CD14-positive monocyte (primary cell): Measurements from ENCODE around the gene NARF. TPM values are rescaled to one million over a fixed set of nuclear protein-coding genes. Genes with fewer than 3 reads are reported as not detected.
"Not testable (repeated sequence)": the region's sequence is repeated elsewhere in the genome, so short reads cannot be mapped to it uniquely, and the experiment has no call there.

Experiments
- DNase-seq, 3 donors: peaks; one replicate each; pipeline ENCODE4 v3.0.0-alpha.2; 2011 to 2022
- H2AFZ ChIP-seq: 2 replicates; pipeline ENCODE4 v1.6.0; 2012; ENCODE audit warnings: mild to moderate bottlenecking, low read depth, low read length, inconsistent platforms; ENCODE audit not compliant: insufficient read depth, poor library complexity, severe bottlenecking
- H3K27ac ChIP-seq, 2 donors: 1 replicate in 1 of 2; 2 replicates in 1 of 2; pipeline ENCODE4 v1.5.1; 2012 to 2013; ENCODE audit warnings: low read length in 2 of 2, control low read depth in 1 of 2, inconsistent platforms in 1 of 2, low read depth in 1 of 2, mild to moderate bottlenecking in 1 of 2
- H3K27me3 ChIP-seq, 2 donors: one replicate each; pipeline versions ENCODE4 v1.6.0 to v1.6.1; 2011 to 2013; ENCODE audit warnings: low read length in 2 of 2; ENCODE audit not compliant: control insufficient read depth in 2 of 2, insufficient read depth in 2 of 2
- H3K36me3 ChIP-seq, 2 donors: replicated peaks in 1 of 2; 1 replicate in 1 of 2; 2 replicates in 1 of 2; pipeline versions ENCODE4 v1.5.1 to v1.6.1; 2012 to 2013; ENCODE audit warnings: low read length in 2 of 2, control low read depth in 1 of 2, inconsistent platforms in 1 of 2, mild to moderate bottlenecking in 1 of 2; ENCODE audit not compliant: insufficient read depth in 2 of 2, control insufficient read depth in 1 of 2
- H3K4me1 ChIP-seq, 2 donors: 1 replicate in 1 of 2; 2 replicates in 1 of 2; pipeline versions ENCODE4 v1.5.1 to v1.6.1; 2012 to 2013; ENCODE audit warnings: low read length in 2 of 2, control low read depth in 1 of 2, inconsistent platforms in 1 of 2, mild to moderate bottlenecking in 1 of 2, moderate library complexity in 1 of 2; ENCODE audit not compliant: insufficient read depth in 2 of 2, control insufficient read depth in 1 of 2
- H3K4me2 ChIP-seq: replicated peaks from 2 replicates; pipeline ENCODE3; 2012; ENCODE audit warnings: low read length, moderate library complexity, mild to moderate bottlenecking; ENCODE audit not compliant: poor library complexity, severe bottlenecking; ENCODE audit errors: extremely low read depth
- H3K4me3 ChIP-seq, 3 experiments: fragments of 200-600 bp in 1 of 3; sonication (generic) in 1 of 3; replicated peaks in 1 of 3; 1 replicate in 2 of 3; 2 replicates in 1 of 3; pipeline ENCODE4 v1.5.1; 2011 to 2013; ENCODE audit warnings: low read length in 3 of 3, mild to moderate bottlenecking in 3 of 3, control low read depth in 2 of 3, low read depth in 2 of 3, inconsistent platforms in 1 of 3, moderate library complexity in 1 of 3
- H3K79me2 ChIP-seq: 2 replicates; pipeline ENCODE4 v1.6.0; 2012; ENCODE audit warnings: mild to moderate bottlenecking, control low read depth, inconsistent platforms, low read length, moderate library complexity; ENCODE audit not compliant: insufficient read depth
- H3K9ac ChIP-seq: 2 replicates; pipeline ENCODE4 v1.6.0; 2017; ENCODE audit warnings: low read length, mild to moderate bottlenecking; ENCODE audit not compliant: insufficient read depth, poor library complexity, severe bottlenecking
- H3K9me3 ChIP-seq, 2 donors: replicated peaks in 1 of 2; 1 replicate in 1 of 2; 2 replicates in 1 of 2; pipeline versions ENCODE4 v1.5.1 to v1.6.1; 2012 to 2013; ENCODE audit warnings: low read length in 2 of 2, control low read depth in 1 of 2; ENCODE audit not compliant: control insufficient read depth in 1 of 2, insufficient read depth in 1 of 2
- H4K20me1 ChIP-seq: 2 replicates; pipeline ENCODE4 v1.6.0; 2012; ENCODE audit warnings: mild to moderate bottlenecking, low read length, control low read depth, moderate library complexity; ENCODE audit not compliant: insufficient read depth
- H3K27ac Mint-ChIP-seq, 7 donors: one replicate each; pipeline ENCODE4 v1.8.0; 2020; ENCODE audit warnings: mild to moderate bottlenecking in 7 of 7, mixed read lengths in 7 of 7, moderate library complexity in 6 of 7, inconsistent platforms in 2 of 7
- H3K27me3 Mint-ChIP-seq, 3 donors: one replicate each; pipeline ENCODE4 v1.8.0; 2021 to 2022; ENCODE audit warnings: low read depth in 3 of 3, mild to moderate bottlenecking in 3 of 3, mixed read lengths in 3 of 3, moderate library complexity in 3 of 3, inconsistent platforms in 1 of 3
- H3K36me3 Mint-ChIP-seq, 2 donors: one replicate each; pipeline ENCODE4 v1.8.0; 2020; ENCODE audit warnings: mixed read lengths in 2 of 2, inconsistent platforms in 1 of 2, mild to moderate bottlenecking in 1 of 2
- H3K4me1 Mint-ChIP-seq: one replicate; pipeline ENCODE4 v1.8.0; 2020; ENCODE audit warnings: mild to moderate bottlenecking, mixed read lengths
- H3K4me3 Mint-ChIP-seq, 2 donors: one replicate each; pipeline ENCODE4 v1.8.0; 2020; ENCODE audit warnings: mild to moderate bottlenecking in 2 of 2, mixed read lengths in 2 of 2, moderate library complexity in 1 of 2
- H3K9me3 Mint-ChIP-seq, 7 donors: one replicate each; pipeline ENCODE4 v1.8.0; 2020 to 2022; ENCODE audit warnings: mixed read lengths in 7 of 7, mild to moderate bottlenecking in 6 of 7, moderate library complexity in 6 of 7, inconsistent platforms in 2 of 7
- WGBS: methylation state at CpG from one replicate; pipeline ENCODE4 v1.1.5; 2013; ENCODE audit warnings: missing lambda C conversion rate; ENCODE audit not compliant: insufficient coverage; 5-methylcytosine and 5-hydroxymethylcytosine counted together
- intact Hi-C, 2 donors: fragments of 100-400 bp; cut with micrococcal nuclease; formaldehyde crosslinking; loops; one replicate each; pipeline versions ENCODE4 v1.15.0 to v1.15.1; 2023
- polyA plus RNA-seq, 3 donors: library from polyadenylated mRNA; depleted of rRNA in 1 of 3; unstranded in 2 of 3; stranded (reverse) in 1 of 3; fragments of 300-500 nt in 2 of 3; fragments of >200 nt in 1 of 3; fragmentation: Illumina TruSeq in 2 of 3; gene quantifications; 1 replicate in 2 of 3; 2 replicates in 1 of 3; pipeline ENCODE4 v1.2.3, GENCODE V29; 2012 to 2021
- TF ChIP-seq, protein P1 (sequence below): fragments of 200-600 bp; IDR thresholded peaks from one replicate; pipeline ENCODE4 v1.8.0; 2022; ENCODE audit warnings: antibody characterized with exemption, mild to moderate bottlenecking

NARF gene
- polyA plus RNA-seq, 3 donors = 91.2 to 101 (median 100) TPM

GRCh38 chr17:82507631-82508175 lies 49.2 kb downstream of the NARF start:
- no peaks in the 10 kb centered on the region for H3K9me3 Mint-ChIP-seq
- peaks cover 0 to 3% (median 0%) of the 10 kb centered on the region in 3 donors for H3K27me3 Mint-ChIP-seq
- 90% methylated on average over 5 of the region's 7 CpGs for WGBS
- Histone ChIP-seq H3K27me3 (no peaks in the 10 kb centered on the region), H3K4me2 (no peak overlapping the region), H3K27ac (no peak overlapping the region), H3K9me3 (no peaks in the 10 kb centered on the region), H3K79me2 (no peaks in the 10 kb centered on the region), H3K9ac (no peak overlapping the region), H4K20me1 (no peaks in the 10 kb centered on the region), H3K36me3 (no peaks in the 10 kb centered on the region), H3K4me3 (no peak overlapping the region), H3K4me1 (peaks cover 4 to 11% of the 10 kb centered on the region in 2 donors), H2AFZ (no peak overlapping the region)
- peaks cover 3% of the 10 kb centered on the region for H3K4me1 Mint-ChIP-seq
- no peaks in the 10 kb centered on the region for H3K36me3 Mint-ChIP-seq
- intact Hi-C loops = no loop called here
- no peak for DNase-seq
- H3K27ac Mint-ChIP-seq = peak overlapping the region in 1 of 7 donors; percentile 12
- TF ChIP-seq, protein P1, sequence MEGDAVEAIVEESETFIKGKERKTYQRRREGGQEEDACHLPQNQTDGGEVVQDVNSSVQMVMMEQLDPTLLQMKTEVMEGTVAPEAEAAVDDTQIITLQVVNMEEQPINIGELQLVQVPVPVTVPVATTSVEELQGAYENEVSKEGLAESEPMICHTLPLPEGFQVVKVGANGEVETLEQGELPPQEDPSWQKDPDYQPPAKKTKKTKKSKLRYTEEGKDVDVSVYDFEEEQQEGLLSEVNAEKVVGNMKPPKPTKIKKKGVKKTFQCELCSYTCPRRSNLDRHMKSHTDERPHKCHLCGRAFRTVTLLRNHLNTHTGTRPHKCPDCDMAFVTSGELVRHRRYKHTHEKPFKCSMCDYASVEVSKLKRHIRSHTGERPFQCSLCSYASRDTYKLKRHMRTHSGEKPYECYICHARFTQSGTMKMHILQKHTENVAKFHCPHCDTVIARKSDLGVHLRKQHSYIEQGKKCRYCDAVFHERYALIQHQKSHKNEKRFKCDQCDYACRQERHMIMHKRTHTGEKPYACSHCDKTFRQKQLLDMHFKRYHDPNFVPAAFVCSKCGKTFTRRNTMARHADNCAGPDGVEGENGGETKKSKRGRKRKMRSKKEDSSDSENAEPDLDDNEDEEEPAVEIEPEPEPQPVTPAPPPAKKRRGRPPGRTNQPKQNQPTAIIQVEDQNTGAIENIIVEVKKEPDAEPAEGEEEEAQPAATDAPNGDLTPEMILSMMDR = no peak
- H3K4me3 Mint-ChIP-seq = no peak overlapping the region

DNA sequence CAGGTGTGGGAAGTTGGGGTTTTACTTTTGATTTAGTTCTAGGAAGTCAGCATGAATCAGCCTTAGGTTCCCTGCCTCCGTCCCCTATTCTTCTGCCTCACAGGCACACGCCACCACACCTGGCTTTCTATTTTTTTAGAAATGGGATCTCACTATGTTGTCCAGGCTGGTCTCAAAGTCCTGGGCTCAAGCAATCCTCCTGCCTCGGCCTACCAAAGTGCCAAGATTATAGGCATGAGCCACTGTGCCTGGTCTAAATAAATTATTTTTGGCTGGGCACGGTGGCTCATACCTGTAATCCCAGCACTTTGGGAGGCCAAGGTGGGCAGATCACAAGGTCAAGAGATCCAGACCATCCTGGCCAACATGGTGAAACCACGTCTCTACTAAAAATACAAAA lies 53.1 kb downstream of the NARF start:
- H3K27me3 ChIP-seq, H3K9me3 Mint-ChIP-seq, H3K27me3 Mint-ChIP-seq, DNase-seq, H3K27ac ChIP-seq, H4K20me1 ChIP-seq, H3K4me2 ChIP-seq, H3K27ac Mint-ChIP-seq, H3K9ac ChIP-seq, H3K36me3 ChIP-seq, H3K9me3 ChIP-seq, H2AFZ ChIP-seq, H3K4me3 ChIP-seq, H3K4me1 Mint-ChIP-seq, H3K79me2 ChIP-seq, intact Hi-C loops, H3K36me3 Mint-ChIP-seq, H3K4me3 Mint-ChIP-seq: not testable (repeated sequence)
- peaks cover 4 to 11% of the 10 kb centered on the region in 2 donors for H3K4me1 ChIP-seq
- WGBS = 95% methylated on average over 4 of the region's 5 CpGs

DNA sequence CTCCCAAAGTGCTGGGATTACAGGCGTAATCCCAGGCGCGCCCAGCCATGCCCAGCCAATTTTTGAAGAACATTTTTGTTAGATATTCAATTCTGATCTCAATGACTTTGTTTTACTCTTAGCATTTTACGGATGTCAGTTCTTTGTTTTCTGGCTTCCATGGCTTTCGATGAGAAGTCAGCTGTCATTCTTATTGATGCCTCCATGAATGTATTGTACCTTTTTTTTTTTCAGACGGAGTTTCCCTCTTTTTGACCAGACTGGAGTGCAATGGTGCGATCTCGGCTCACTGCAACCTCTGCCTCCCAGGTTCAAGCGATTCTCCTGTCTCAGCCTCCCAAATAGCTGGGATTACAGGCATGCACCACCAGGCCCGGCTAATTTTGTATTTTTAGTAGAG lies 55.3 kb downstream of the NARF start:
- H3K79me2 ChIP-seq, H3K27me3 Mint-ChIP-seq, H4K20me1 ChIP-seq, H3K4me2 ChIP-seq, H3K4me1 Mint-ChIP-seq, DNase-seq, H3K4me3 ChIP-seq, H3K27ac ChIP-seq, H3K27me3 ChIP-seq, H3K4me3 Mint-ChIP-seq, H3K36me3 ChIP-seq, H3K9me3 ChIP-seq, H2AFZ ChIP-seq, H3K9ac ChIP-seq, intact Hi-C loops, H3K36me3 Mint-ChIP-seq, H3K9me3 Mint-ChIP-seq: not testable (repeated sequence)
- 98% methylated on average over 5 of the region's 10 CpGs for WGBS
- H3K27ac Mint-ChIP-seq = peak overlapping the region in 1 of 7 donors; percentile 72
- H3K4me1 ChIP-seq = peaks cover 7 to 13% of the 10 kb centered on the region in 2 donors
